AG04450 (cell line): Measurements from ENCODE around the gene HAPLN3. TPM values are rescaled to one million over a fixed set of nuclear protein-coding genes. Genes with fewer than 3 reads are reported as not detected.

Experiments used
- CTCF ChIA-PET: fragments of 300-600, 350-600 bp; formaldehyde crosslinking; extraction: SDS; loops from one replicate; lab custom pipeline; 2022; ENCODE audit warnings: antibody characterized with exemption, inconsistent platforms; lab: Charles Lee
- POLR2A ChIA-PET: fragments of 350-600 bp; formaldehyde crosslinking; extraction: SDS; loops from one replicate; lab custom pipeline; 2021; ENCODE audit warnings: antibody characterized with exemption, inconsistent platforms; lab: Yijun Ruan, JAX
- DNase-seq: peaks from one replicate; pipeline ENCODE4 v3.0.0-alpha.2; 2011; ENCODE audit warnings: low read depth, low spot score
- H3K27ac ChIP-seq: one replicate; pipeline ENCODE4 v1.5.1; 2012; ENCODE audit warnings: low read depth, low read length, control low read depth
- H3K27me3 ChIP-seq: one replicate; pipeline ENCODE4 v1.6.0; 2012; ENCODE audit warnings: low read length; ENCODE audit not compliant: control insufficient read depth, insufficient read depth
- H3K4me3 ChIP-seq: 2 replicates; pipeline ENCODE4 v1.5.1; 2011; ENCODE audit warnings: mild to moderate bottlenecking, low read depth, low read length, control low read depth
- H3K9me3 ChIP-seq: 2 replicates; pipeline ENCODE4 v1.5.1; 2012; ENCODE audit warnings: low read length; ENCODE audit not compliant: control insufficient read depth, insufficient read depth
- polyA plus RNA-seq: library from polyadenylated mRNA; depleted of rRNA; stranded (reverse); fragments of >200 nt; gene quantifications from 2 replicates; pipeline ENCODE4 v1.2.3, GENCODE V29; 2011
- TF ChIP-seq, protein P1 (sequence below): IDR thresholded peaks from 2 replicates; pipeline ENCODE4 v1.5.1; 2011; ENCODE audit warnings: low read depth, low read length, control low read depth, inconsistent platforms

HAPLN3 gene
- polyA plus RNA-seq, 1 experiment = 5.6 TPM

DNA sequence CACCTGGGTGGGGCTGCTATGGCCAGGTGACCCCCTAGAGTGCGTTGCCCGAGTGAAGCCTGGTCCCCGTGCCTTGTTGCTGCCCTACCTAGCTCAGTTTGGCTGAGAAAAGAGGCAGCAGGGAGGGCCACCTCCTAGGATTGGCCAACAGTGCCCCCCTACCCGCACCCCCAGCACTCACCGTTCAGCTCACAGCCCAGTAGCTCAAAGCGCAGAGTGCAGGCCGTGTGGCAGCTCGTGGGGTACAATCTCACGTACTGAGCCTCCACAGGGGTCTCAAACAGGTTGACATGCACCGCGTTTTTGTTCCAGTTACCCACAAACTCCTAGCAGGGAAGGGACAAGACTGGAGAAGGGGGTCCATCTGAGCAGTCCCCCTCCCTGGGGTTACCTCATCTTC, 10.2 kb upstream of the HAPLN3 start:
- ChIA-PET POLR2A (interaction anchor here (0.9 to 1.5 kb wide), 4 partner anchors 13 to 127 kb away, joined by 3 to 4 read pairs (median 4); no protein-coding TSS in a partner anchor), CTCF (interaction anchor here (0.7 to 5.0 kb wide), 39 partner anchors 10 to 281 kb away, joined by 3 to 85 read pairs (median 7); partner anchors contain the start of genes ABHD2 and HAPLN3)
- Histone ChIP-seq H3K27me3 (no peaks in the 10 kb centered on the region), H3K27ac (no peak overlapping the region), H3K4me3 (no peak overlapping the region), H3K9me3 (no peaks in the 10 kb centered on the region)
- no peak for DNase-seq
- TF ChIP-seq, protein P1, sequence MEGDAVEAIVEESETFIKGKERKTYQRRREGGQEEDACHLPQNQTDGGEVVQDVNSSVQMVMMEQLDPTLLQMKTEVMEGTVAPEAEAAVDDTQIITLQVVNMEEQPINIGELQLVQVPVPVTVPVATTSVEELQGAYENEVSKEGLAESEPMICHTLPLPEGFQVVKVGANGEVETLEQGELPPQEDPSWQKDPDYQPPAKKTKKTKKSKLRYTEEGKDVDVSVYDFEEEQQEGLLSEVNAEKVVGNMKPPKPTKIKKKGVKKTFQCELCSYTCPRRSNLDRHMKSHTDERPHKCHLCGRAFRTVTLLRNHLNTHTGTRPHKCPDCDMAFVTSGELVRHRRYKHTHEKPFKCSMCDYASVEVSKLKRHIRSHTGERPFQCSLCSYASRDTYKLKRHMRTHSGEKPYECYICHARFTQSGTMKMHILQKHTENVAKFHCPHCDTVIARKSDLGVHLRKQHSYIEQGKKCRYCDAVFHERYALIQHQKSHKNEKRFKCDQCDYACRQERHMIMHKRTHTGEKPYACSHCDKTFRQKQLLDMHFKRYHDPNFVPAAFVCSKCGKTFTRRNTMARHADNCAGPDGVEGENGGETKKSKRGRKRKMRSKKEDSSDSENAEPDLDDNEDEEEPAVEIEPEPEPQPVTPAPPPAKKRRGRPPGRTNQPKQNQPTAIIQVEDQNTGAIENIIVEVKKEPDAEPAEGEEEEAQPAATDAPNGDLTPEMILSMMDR = no peak

DNA sequence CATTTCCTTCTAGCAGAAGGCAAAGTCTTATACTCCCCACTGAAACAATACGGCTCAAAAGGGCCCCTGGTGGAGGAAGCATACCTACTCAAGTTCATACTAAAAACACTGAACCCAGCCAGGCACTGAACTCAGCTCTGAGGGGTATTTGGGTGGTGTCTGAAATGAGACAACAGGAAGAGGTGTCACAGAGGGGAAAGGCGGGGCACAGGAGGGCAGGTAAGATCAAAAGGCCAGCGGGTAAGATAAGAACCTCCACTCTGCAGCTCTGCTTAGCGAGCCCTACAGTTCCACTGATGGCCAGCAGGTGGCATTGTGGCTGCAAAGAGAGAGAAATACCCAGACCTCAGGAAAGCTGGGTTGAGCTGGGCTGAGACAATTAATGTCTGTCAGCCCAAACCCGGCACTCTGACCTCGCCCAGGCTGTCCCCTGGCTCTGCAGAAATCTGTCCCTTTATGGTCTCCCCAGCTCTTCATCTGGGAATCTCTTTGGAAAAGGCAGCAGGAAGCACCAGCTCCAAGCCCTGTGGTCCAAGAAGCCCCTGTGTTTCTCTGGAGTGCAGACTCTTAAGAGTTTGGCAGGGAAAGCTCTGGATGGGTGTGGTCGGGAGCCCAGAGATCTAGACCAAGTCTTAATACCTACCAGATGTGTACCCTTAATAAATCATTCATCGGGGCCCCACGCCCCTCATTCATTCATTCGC, 9.4 kb upstream of the HAPLN3 start:
- H3K27me3 ChIP-seq = no peaks in the 10 kb centered on the region
- ChIA-PET CTCF (interaction anchor here (0.6 to 5.0 kb wide), 56 partner anchors 11 to 340 kb away, joined by 3 to 85 read pairs (median 5); partner anchors contain the start of genes ABHD2 and HAPLN3), POLR2A (interaction anchor here (0.6 to 1.5 kb wide), 5 partner anchors 9 to 128 kb away, joined by 3 to 5 read pairs (median 4); partner anchors contain the start of gene MFGE8)
- H3K9me3 ChIP-seq = no peaks in the 10 kb centered on the region
- TF ChIP-seq, protein P1 = peak; percentile 99
- H3K27ac ChIP-seq = no peak overlapping the region
- no peak overlapping the region for H3K4me3 ChIP-seq
- no peak for DNase-seq

DNA sequence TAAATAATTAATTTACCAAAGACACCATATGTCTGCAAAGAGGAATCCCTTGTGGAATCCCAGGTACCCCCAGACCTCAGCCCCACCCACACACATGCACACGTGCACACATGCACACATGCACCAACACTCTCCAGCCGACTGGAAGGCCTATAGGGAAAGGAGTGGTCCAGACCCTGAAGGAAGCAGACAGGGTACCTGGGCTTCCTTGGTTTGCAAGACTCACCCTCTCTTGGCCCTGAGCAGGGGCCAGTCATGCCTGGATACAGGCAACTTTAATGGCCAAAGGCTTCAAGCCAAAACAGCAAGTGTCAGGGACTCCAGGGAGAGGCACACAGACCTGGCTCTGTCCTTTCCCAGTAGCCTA, 8.9 kb upstream of the HAPLN3 start:
- H3K9me3 ChIP-seq = no peaks in the 10 kb centered on the region
- TF ChIP-seq, protein P1 = no peak
- no peaks in the 10 kb centered on the region for H3K27me3 ChIP-seq
- H3K4me3 ChIP-seq = no peak overlapping the region
- CTCF ChIA-PET = interaction anchor here (0.6 to 5.0 kb wide), 48 partner anchors 8 to 341 kb away, joined by 3 to 85 read pairs (median 6); partner anchors contain the start of genes ABHD2 and HAPLN3
- H3K27ac ChIP-seq = no peak overlapping the region
- POLR2A ChIA-PET = interaction anchor here (0.6 to 1.3 kb wide), 2 partner anchors 9 to 100 kb away, joined by 4 to 5 read pairs; partner anchors contain the start of gene MFGE8
- no peak for DNase-seq

DNA sequence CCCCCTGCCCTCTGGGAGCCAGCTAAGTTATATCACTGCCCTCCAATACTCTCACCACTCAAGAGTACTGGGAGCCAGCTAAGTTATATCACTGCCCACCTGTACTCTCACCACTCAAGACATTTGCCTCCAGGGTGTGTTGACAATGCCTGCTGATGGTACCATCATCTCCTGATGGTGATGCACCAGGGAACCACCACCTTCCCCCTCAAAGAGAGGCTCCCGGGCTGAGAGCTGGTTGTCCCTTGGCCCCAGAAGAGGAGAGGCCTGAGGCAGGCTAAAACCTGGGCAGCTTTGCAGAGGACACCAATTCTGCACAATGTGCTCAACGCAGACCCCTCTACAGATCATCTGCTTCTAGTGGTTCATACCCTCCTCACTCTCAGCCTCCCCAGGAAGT, 7.5 kb upstream of the HAPLN3 start:
- no peak overlapping the region for H3K27ac ChIP-seq
- ChIA-PET CTCF (interaction anchor here (1.0 to 5.0 kb wide), 13 partner anchors 9 to 278 kb away, joined by 3 to 85 read pairs (median 11); partner anchors contain the start of gene HAPLN3), POLR2A (no interaction called here)
- H3K4me3 ChIP-seq = no peak overlapping the region
- H3K27me3 ChIP-seq = no peaks in the 10 kb centered on the region
- H3K9me3 ChIP-seq = no peaks in the 10 kb centered on the region
- DNase-seq = no peak
- TF ChIP-seq, protein P1 = no peak
